ENCODE data around the gene IL10RA. TPM values are rescaled to one million over a fixed set of nuclear protein-coding genes. Genes with fewer than 3 reads are reported as not detected.

The IL10RA gene
- total and polyA plus RNA-seq, 9 of the 15 experiments (the other 6 are each of a cell fraction or from before 2014, with no cell fraction given): 0.17 to 17.3 (median 2.9) TPM

- DNase-seq (ENCODE audit: extremely low read depth in 1 of 4, low spot score in 3 of 4): peak; percentile 54 to 78 (median 70)
- no peak for ATAC-seq
- ChIA-PET CTCF (ENCODE audit: low intra/inter-chr PET ratio) (no interaction called here), POLR2A (interaction anchor here (0.6 to 1.6 kb wide), 6 partner anchors 9 to 483 kb away, joined by 3 to 4 read pairs (median 3); no protein-coding TSS in a partner anchor)
- in situ Hi-C loops (cut with MboI) (no loop called here), intact Hi-C loops (cut with micrococcal nuclease) (loop anchor here (2.0 kb wide), 1 partner anchor 48 kb away; no protein-coding TSS in a partner anchor)
- Histone ChIP-seq H3K9me1 (ENCODE audit: control insufficient read depth, insufficient read depth, low read length) (no peaks in the 10 kb centered on the region), H3K4me1 (replicated peaks in 1 of 2; ENCODE audit: control insufficient read depth in 2 of 2, insufficient read depth in 2 of 2, low read length in 2 of 2) (peaks cover 65 to 84% of the 10 kb centered on the region in 2 experiments), H3K9ac (ENCODE audit: insufficient read depth in 1 of 2, low read depth in 2 of 2, low read length in 2 of 2) (peak overlapping the region; percentile 1 to 26; a peak in 3 of 4 replicates), H3K4me3 (no peak overlapping the region), H3K79me2 (ENCODE audit: control insufficient read depth, insufficient read depth, low read length) (no peaks in the 10 kb centered on the region), H3K27me3 (ENCODE audit: control insufficient read depth in 2 of 2, insufficient read depth in 2 of 2, low read length in 2 of 2) (no peaks in the 10 kb centered on the region), H3K27ac (ENCODE audit: extremely low read depth, low read depth, low read length) (peak overlapping the region; percentile 90), H4K20me1 (replicated peaks; ENCODE audit: control insufficient read depth, insufficient read depth, low read length) (no peaks in the 10 kb centered on the region), H2AFZ (ENCODE audit: low read depth, low read length) (no peak overlapping the region), H3K9me3 (replicated peaks; ENCODE audit: control insufficient read depth, insufficient read depth, low read depth, low read length) (no peaks in the 10 kb centered on the region; the same call in 1 of the 2 replicates), H3K36me3 (ENCODE audit: control insufficient read depth, insufficient read depth, low read length) (no peaks in the 10 kb centered on the region; the same call in 2 of the 3 replicates), H3K4me2 (ENCODE audit: insufficient read depth, low read length) (peak overlapping the region; percentile 73)
- TF ChIP-seq NR2C1 (IDR thresholded peaks at IDR 0.05): peak; percentile 66
- 0 out of 2 replicates have a peak, but pooled peaks have one; percentile 24 for TF ChIP-seq NR2C1 (tag; IDR thresholded peaks at IDR 0.05)
- TF ChIP-seq E4F1 (CRISPR knock-in tag; IDR thresholded peaks at IDR 0.05; ENCODE audit: borderline replicate concordance): no peak
- no peak for TF ChIP-seq CREBBP (IDR thresholded peaks at IDR 0.05; ENCODE audit: low read depth, low read length)
- TF ChIP-seq ZNF696 (CRISPR knock-in tag; conservative IDR thresholded peaks at IDR 0.05): no peak
- TF ChIP-seq KLF1 (tag; IDR thresholded peaks at IDR 0.05): peak; percentile 69; the same call in 1 of the 2 replicates
- TF ChIP-seq CXXC5 (CRISPR knock-in tag; IDR thresholded peaks at IDR 0.05): peak; percentile 37; the same call in 1 of the 2 replicates
- TF ChIP-seq ZFX (CRISPR knock-in tag; IDR thresholded peaks at IDR 0.05): no peak
- TF ChIP-seq PRMT5 (CRISPR knock-in tag; IDR thresholded peaks at IDR 0.05): no peak
- no peak for TF ChIP-seq ESRRA (IDR thresholded peaks at IDR 0.05; ENCODE audit: borderline replicate concordance, low read depth)
- TF ChIP-seq CBX2 (IDR thresholded peaks at IDR 0.05; ENCODE audit: insufficient read depth, low read length, poor library complexity, severe bottlenecking): no peak
- TF ChIP-seq GATAD2A (IDR thresholded peaks at IDR 0.05): peak; percentile 12; the same call in 1 of the 2 replicates
- TF ChIP-seq HNRNPH1 (optimal IDR thresholded peaks at IDR 0.05; ENCODE audit: low read depth, low read length): no peak
- TF ChIP-seq CAMTA2 (CRISPR knock-in tag; conservative IDR thresholded peaks at IDR 0.05): no peak
- TF ChIP-seq MCM5 (IDR thresholded peaks at IDR 0.05; ENCODE audit: low read depth): no peak
- no peak for TF ChIP-seq ZSCAN32 (CRISPR knock-in tag; IDR thresholded peaks at IDR 0.05)
- TF ChIP-seq KDM5B (IDR thresholded peaks at IDR 0.05; ENCODE audit: insufficient replicate concordance, low read depth, low read length): no peak
- no peak for FAIRE-seq
- BruUV-seq (replicated peaks): no TSS peak
- WGBS (ENCODE audit: insufficient coverage, low coverage, missing lambda C conversion rate): 68% methylated on average over 7 of the region's 7 CpGs
Observed at GRCh38 chr11:118004543-118005223, 18.5 kb downstream of the IL10RA start.
